KG1 (cell line): Measurements from ENCODE around the gene RASSF6.
"Not testable (repeated sequence)": the region's sequence is repeated elsewhere in the genome, so short reads cannot be mapped to it uniquely, and the experiment has no call there.

Source experiments
- DNase-seq: peaks from one replicate; lab custom pipeline; 2025; lab: John Stamatoyannopoulos, UW

Gene RASSF6

GRCh38 chr4:73577371-73577770 is 42.9 kb downstream of the RASSF6 start:
- DNase-seq = no peak

- no peak for DNase-seq
Measured at GRCh38 chr4:73576381-73576780, 43.9 kb downstream of the RASSF6 start.

- DNase-seq = no peak
Measured at GRCh38 chr4:73575660-73576059, 44.6 kb downstream of the RASSF6 start.

DNA sequence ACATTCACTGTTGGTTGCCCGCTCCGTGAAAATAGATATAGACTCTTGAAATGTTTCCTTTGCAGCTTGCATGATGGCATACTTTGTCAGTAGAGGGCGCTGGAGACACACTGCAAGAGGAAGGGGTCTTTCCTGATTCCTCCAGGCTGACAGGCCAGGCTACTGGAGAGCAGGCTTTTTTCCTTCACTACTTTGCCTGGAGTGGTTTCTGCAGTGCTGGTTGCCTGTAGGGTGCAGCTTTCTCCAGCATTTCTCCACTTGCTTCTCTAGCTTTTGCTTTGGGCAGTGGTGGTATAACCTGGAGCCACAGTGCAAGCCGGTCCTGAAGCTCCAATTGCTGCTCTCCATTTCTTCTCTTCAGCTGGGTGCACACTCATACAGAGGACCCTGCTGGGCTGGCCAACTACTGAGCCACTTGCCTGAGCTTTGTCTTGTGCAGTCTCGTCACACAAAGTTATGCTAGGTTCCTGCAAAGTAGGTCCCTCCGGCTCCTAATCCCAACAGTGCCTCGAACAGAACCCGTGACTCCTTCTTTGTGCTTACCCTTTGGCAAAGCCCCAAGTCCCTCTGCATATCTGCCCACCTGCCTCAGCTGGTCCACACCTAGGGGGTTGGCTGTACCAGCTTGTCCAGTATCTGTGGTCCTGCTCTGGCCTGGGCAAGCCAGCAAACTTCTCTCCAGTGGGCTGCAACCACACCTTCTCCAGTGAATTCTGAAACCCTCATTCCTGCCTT is 46.3 kb downstream of the RASSF6 start:
- DNase-seq = peak; percentile 41

DNA sequence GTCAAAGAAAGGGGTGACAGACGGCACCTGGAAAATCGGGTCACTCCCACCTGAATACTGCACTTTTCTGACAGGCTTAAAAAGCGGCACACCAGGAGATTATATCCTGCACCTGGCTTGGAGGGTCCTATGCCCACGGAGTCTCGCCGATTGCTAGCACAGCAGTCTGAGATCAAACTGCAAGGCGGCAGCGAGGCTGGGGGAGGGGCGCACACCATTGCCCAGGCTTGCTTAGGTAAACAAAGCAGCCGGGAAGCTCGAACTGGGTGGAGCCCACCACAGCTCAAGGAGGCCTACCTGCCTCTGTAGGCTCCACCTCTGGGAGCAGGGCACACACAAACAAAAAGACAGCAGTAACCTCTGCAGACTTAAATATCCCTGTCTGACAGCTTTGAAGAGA is 69.4 kb downstream of the RASSF6 start:
- DNase-seq = not testable (repeated sequence)

GRCh38 chr4:73544620-73545019 is 75.6 kb downstream of the RASSF6 start:
- DNase-seq = no peak

GRCh38 chr4:73541251-73541650 is 79.0 kb downstream of the RASSF6 start:
- no peak for DNase-seq

DNA sequence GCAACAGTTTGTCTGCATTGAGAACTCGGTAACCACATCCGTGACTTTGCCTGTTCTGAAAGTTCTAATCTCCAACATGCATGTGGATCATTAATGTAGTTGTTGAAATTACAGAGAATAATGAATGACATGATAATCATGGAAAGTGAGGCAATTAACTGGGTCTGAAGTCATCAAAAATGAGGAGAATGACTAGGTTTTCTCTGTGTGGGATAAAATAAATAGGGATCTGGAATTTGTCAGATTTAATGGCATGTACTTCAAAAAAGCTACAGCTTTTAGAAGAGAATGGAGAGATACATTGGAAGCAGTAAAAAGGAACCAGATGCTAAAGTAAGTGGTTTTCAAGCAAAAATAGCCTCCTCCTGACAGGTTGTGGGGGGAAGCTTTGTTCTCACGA is 79.4 kb downstream of the RASSF6 start:
- DNase-seq = no peak

DNA sequence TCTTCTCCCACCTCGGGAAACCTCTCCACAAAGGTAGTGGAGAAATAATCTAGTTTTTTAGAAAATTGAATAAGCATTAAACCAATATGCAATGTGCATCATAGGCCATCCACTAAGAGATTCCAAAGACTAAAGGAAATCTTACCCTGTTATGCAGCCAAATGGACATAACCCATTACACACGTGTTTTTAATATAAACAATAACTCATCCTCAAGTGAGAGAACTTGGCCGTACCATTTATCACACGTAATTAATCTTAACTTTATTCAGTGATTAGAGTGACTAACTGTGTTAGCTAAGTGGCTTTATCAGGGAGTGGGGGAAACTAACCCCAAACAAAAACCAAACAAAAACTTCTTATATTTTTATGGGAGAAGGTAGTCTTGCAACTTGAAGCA is 80.8 kb downstream of the RASSF6 start:
- DNase-seq = no peak

DNA sequence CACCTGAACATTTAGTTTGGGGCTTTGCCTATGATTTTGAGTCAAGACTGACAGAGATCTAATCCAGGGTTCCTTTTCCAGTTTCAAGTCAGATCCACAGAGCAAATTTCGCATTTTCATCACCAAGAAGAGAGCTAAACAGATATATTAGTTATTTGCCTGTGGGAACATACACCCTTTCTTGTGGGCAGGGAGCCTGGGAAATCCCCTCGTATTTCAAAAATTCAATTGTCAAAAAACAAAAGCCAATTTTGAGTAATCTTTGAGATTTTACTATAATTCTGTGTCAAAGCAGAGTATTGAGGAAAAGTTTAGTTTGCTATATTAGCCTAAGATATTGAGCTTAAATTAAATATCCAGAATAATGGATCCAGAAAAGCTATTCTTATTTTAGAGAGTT is 82.1 kb downstream of the RASSF6 start:
- DNase-seq = no peak

DNA sequence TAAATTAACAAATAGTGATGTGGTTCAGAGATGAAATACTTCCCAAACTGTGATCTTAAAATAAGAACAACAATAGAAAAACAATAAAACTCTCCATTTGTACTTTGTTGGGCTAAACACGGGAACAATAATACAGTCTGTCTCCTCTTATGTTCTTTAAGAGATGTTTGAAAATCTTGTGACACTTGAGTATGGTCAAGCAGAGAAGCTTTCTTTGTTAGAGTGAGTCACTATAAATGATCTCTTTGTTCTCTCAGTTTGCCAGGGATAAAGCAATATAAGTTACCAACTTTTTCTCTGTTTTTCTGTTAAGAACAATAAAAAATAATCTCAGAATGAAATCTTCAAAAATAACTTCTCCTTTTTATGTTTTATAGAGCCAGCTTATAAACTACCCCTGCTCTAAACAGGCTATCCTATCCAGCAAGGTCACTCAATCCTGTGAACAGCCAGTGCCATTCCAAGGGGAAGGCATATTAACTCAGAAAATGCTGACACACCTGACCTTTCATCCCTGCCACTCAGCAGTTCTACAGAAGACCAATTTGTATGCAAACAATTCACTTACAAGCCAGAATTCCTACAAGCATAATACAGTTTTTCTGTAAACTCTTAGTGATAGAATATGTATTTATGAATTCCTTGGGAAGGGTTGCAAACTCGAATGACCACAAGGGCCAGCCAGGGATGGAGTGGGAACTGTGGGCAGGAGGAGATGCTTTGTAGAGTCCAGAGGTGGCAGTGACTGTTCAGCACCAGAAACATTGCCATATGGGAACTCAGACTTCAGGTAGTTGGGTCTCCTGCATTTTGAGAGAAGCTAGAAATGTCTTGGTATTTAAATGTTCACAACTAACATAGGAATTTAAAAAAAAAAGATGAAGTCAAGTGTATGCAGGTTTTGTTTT is 86.5 kb downstream of the RASSF6 start:
- no peak for DNase-seq

DNA sequence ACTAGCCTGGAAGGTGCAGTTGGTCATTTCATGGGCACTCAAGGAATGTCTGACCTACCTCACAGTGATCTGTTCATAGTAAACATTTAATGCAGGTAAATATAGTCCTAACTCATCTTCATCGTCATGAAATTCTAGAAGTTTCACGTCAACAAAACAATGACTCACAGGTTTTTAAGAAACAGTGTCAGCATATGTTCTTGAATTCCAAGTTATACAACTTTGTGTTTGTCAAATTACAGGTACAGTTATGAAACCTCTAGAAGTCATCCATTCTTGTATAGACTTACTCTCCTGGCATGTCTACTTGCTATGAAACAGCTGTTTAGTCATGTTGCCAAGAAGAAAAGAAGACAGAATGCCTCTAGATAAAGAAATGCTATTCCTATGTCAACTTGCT is 92.1 kb downstream of the RASSF6 start:
- DNase-seq = no peak

- no peak for DNase-seq
Measured at GRCh38 chr4:73527196-73527595, 93.0 kb downstream of the RASSF6 start.

DNA sequence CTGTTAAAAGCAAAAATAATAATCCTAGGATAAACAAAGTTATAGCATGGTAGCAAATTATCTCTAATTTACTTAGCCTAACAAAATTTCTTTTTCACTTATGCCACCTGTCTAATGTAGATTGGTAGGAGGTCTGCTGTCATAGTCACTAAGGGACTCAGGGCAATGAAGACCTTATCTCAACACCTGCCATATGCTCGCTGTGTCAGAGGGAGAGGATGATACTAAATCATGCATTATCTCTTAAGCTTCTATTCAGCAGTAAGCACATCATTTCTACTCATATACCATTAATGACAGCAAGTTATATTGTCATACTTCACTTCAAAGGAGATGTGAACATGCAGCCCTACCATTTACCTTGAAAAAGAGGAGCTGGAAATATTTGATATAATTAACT is 94.6 kb downstream of the RASSF6 start:
- no peak for DNase-seq

- DNase-seq = no peak
Measured at GRCh38 chr4:73523126-73523525, 97.1 kb downstream of the RASSF6 start.
